D721Med (cell line): ENCODE data around the gene FAM110A.
"Not testable (repeated sequence)": the region's sequence is repeated elsewhere in the genome, so short reads cannot be mapped to it uniquely, and the experiment has no call there.

Experiments used
- DNase-seq: peaks from one replicate; pipeline ENCODE4 v3.0.0; 2011; ENCODE audit warnings: low spot score; ENCODE audit not compliant: insufficient read length
- FAIRE-seq: peaks from 2 replicates; lab custom pipeline; 2011; peaks lifted over from hg19 to GRCh38; lab: Jason Lieb, UNC
- CTCF ChIP-seq: IDR thresholded peaks from 2 replicates; pipeline ENCODE4 v1.5.1; 2012; ENCODE audit warnings: mild to moderate bottlenecking, control low read depth; ENCODE audit not compliant: insufficient read depth; ENCODE audit errors: missing control alignments

FAM110A gene

DNA sequence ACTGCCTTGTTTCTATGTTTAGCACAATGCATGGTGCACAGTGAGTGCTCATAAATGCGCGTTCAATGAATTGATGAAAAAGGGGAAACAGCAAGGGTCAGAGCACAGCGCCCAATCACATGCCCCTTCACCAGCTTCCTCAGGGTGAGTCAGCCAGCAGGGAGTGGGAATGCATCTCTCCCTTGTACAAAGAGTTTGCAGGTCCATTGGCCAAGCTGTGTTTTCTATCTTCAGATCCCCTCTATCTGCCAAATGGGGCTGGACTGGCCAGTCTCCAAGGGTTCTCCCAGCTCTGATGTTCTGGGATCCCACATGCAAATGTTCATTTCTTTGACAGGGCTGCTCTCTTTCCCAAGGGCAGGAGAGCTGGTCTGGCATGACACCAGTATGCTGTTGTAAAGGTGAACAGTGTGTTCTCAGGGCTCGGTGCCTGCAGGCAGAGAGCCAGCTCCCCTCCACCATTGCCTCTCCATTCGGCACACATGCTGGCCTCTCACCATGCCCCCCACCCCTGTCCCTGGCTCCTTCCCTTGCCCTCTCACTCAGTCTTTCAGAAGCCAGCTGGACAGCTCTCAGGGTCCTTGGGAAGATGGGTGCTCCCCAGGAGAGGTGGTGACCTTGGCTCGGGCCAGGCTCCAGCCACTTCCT is 57.7 kb downstream of the FAM110A start:
- DNase-seq (no peak), FAIRE-seq (no peak)
- no peak for TF ChIP-seq CTCF

- DNase-seq (no peak), FAIRE-seq (no peak)
- no peak for TF ChIP-seq CTCF
Measured at GRCh38 chr20:891706-892080, 58.2 kb downstream of the FAM110A start.

- DNase-seq = not testable (repeated sequence)
Measured at GRCh38 chr20:892371-892770, 58.9 kb downstream of the FAM110A start.

More at GRCh38 chr20:892371-892770, 58.9 kb downstream of the FAM110A start:
- FAIRE-seq = not testable (repeated sequence)
